Activated CD8-positive, alpha-beta memory T cell treated with anti-CD3 and anti-CD28 coated beads, Interleukin-2, amount 10 ng/mL, durations not matched to agents 7 days and 5 days (primary cell): Measurements from ENCODE around the gene PRKCB. TPM values are rescaled to one million over a fixed set of nuclear protein-coding genes. Genes with fewer than 3 reads are reported as not detected.

Experiments
- ATAC-seq: fragments of 150-1000 bp; cut with Tn5 transposase; one replicate; pipeline ENCODE4 v1.10.0; 2021; ENCODE audit warnings: moderate library complexity
- CTCF ChIA-PET: fragments of 350-600 bp; sonication (Branson Sonifier 250); formaldehyde crosslinking; loops from one replicate; lab custom pipeline; 2021; ENCODE audit warnings: antibody characterized with exemption; lab: Charles Lee
- DNase-seq: peaks from one replicate; pipeline ENCODE4 v3.0.0-alpha.2; 2020
- H3K27ac Mint-ChIP-seq: one replicate; pipeline ENCODE4 v1.8.0; 2021; ENCODE audit warnings: mild to moderate bottlenecking, mixed read lengths
- H3K27me3 Mint-ChIP-seq: one replicate; pipeline ENCODE4 v1.8.0; 2021; ENCODE audit warnings: mixed read lengths
- H3K36me3 Mint-ChIP-seq: one replicate; pipeline ENCODE4 v1.8.0; 2021; ENCODE audit warnings: mild to moderate bottlenecking, mixed read lengths
- H3K4me1 Mint-ChIP-seq: one replicate; pipeline ENCODE4 v1.8.0; 2021; ENCODE audit warnings: mixed read lengths
- H3K4me3 Mint-ChIP-seq: one replicate; pipeline ENCODE4 v1.8.0; 2021; ENCODE audit warnings: mild to moderate bottlenecking, moderate library complexity, mixed read lengths
- H3K9me3 Mint-ChIP-seq: one replicate; pipeline ENCODE4 v1.8.0; 2022; ENCODE audit warnings: low read depth, mixed read lengths
- total RNA-seq, 2 experiments: library from RNA; stranded (reverse); gene quantifications; one replicate each; pipeline ENCODE4 v1.2.3, GENCODE V29; 2021

The PRKCB gene
- total RNA-seq, 2 experiments from 2014 or later = 98.5 to 125 TPM

- Mint-ChIP-seq H3K4me3 (peak overlapping the region; percentile 18), H3K27me3 (no peaks in the 10 kb centered on the region), H3K27ac (peak overlapping the region; percentile 69), H3K4me1 (peaks cover 69% of the 10 kb centered on the region), H3K36me3 (peaks cover 34% of the 10 kb centered on the region), H3K9me3 (no peaks in the 10 kb centered on the region)
- no peak for DNase-seq
- ATAC-seq = no peak
- CTCF ChIA-PET = interaction anchor here (1.2 to 4.9 kb wide), 6 partner anchors 12 to 170 kb away, joined by 4 to 27 read pairs (median 6); no protein-coding TSS in a partner anchor
These were observed 4.5 kb downstream of the PRKCB start for GRCh38 chr16:23840310-23840709.

DNA sequence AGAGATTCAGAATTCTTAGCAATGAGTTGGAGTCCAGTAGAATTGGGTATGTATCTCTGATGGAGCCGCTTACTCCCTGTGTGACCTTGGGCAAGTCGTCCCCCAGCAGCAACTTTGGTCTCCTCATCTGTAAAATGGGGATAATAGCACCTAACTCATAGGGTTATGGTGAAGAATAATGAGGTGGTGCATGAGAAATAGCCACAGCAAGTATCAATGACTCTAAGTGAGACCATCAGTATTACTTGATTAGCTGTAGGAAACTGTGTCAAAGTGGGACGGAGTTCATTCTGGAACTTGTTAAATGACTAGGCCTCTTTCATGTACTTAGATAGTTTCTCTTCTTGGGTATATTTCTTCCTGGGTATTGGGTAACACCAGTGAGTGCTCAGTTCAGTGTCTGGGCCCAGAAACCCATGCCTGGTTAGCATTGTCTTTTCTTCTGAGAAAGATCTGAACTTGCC, 6.4 kb downstream of the PRKCB start:
- peak; percentile 69 for DNase-seq
- H3K27ac Mint-ChIP-seq = peak overlapping the region; percentile 90
- CTCF ChIA-PET = interaction anchor here (0.7 to 4.9 kb wide), 4 partner anchors 20 to 169 kb away, joined by 3 to 24 read pairs (median 6); no protein-coding TSS in a partner anchor
- H3K27me3 Mint-ChIP-seq = no peaks in the 10 kb centered on the region
- H3K4me1 Mint-ChIP-seq = peaks cover 81% of the 10 kb centered on the region
- ATAC-seq = peak; percentile 88
- H3K9me3 Mint-ChIP-seq = no peaks in the 10 kb centered on the region
- peaks cover 44% of the 10 kb centered on the region for H3K36me3 Mint-ChIP-seq
- H3K4me3 Mint-ChIP-seq = no peak overlapping the region

GRCh38 chr16:23843143-23843542, 7.4 kb downstream of the PRKCB start:
- no peaks in the 10 kb centered on the region for H3K9me3 Mint-ChIP-seq
- peak overlapping the region; percentile 56 for H3K4me3 Mint-ChIP-seq
- H3K27me3 Mint-ChIP-seq = no peaks in the 10 kb centered on the region
- DNase-seq (no peak), ATAC-seq (no peak)
- H3K27ac Mint-ChIP-seq = peak overlapping the region; percentile 90
- H3K36me3 Mint-ChIP-seq = peaks cover 46% of the 10 kb centered on the region
- H3K4me1 Mint-ChIP-seq = peaks cover 80% of the 10 kb centered on the region
- CTCF ChIA-PET = interaction anchor here (0.7 to 4.9 kb wide), 3 partner anchors 19 to 168 kb away, joined by 5 to 24 read pairs (median 7); no protein-coding TSS in a partner anchor

GRCh38 chr16:23847251-23847650, 11.5 kb downstream of the PRKCB start:
- Mint-ChIP-seq H3K27me3 (no peaks in the 10 kb centered on the region), H3K4me3 (no peak overlapping the region), H3K9me3 (peaks cover 3% of the 10 kb centered on the region), H3K4me1 (peaks cover 82% of the 10 kb centered on the region), H3K36me3 (peaks cover 57% of the 10 kb centered on the region), H3K27ac (peak overlapping the region; percentile 78)
- no peak for DNase-seq
- ATAC-seq = no peak
- CTCF ChIA-PET = interaction anchor here (1.1 to 1.7 kb wide), 4 partner anchors 10 to 195 kb away, joined by 4 to 5 read pairs (median 5); no protein-coding TSS in a partner anchor

DNA sequence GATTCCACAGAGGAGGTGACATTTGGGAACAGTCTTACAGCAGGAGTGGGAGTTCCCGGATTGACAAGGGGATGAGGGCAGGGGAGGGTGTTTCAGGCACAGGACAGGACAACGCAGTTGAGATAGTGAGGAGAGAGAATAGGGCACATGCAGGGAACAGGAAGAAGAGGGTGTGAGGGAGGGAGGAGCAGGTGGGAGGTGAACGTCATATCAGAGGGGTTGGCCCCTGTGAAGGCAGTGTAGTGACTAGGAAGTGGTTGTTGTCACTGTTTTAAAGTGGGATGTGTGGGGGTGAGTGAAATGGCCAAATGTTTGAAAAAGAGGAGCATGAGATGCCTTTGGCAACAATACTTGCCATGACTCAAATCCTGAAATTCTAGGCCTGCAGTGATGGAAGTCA, 12.2 kb downstream of the PRKCB start:
- peaks cover 60% of the 10 kb centered on the region for H3K36me3 Mint-ChIP-seq
- peak overlapping the region; percentile 46 for H3K4me3 Mint-ChIP-seq
- H3K27ac Mint-ChIP-seq = peak overlapping the region; percentile 78
- H3K9me3 Mint-ChIP-seq = peaks cover 6% of the 10 kb centered on the region
- no peaks in the 10 kb centered on the region for H3K27me3 Mint-ChIP-seq
- DNase-seq (peak; percentile 83), ATAC-seq (peak; percentile 95)
- CTCF ChIA-PET = interaction anchor here (1.5 kb wide), 1 partner anchor 47 kb away, joined by 3 read pairs; no protein-coding TSS in a partner anchor
- H3K4me1 Mint-ChIP-seq = peaks cover 83% of the 10 kb centered on the region

DNA sequence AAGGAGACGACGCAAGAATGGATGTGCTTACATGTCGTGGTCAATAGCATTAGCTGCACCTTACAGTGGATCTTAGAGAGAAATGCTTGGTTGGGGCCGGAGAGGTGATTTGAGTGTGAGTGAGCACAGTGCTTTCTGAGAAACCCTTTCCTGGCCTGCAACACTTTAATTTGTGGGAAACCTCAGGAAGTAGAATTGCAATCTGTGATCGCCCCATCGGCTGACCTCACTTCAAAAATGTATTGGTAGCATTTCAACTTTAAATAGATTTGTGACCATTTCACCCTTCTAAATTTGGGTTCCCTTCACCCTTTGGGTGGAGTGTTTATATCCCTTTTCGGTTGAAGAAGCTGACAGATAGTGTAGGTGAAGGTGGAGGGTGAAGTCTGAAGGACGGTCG, 13.2 kb downstream of the PRKCB start:
- H3K36me3 Mint-ChIP-seq = peaks cover 63% of the 10 kb centered on the region
- no peaks in the 10 kb centered on the region for H3K27me3 Mint-ChIP-seq
- CTCF ChIA-PET = interaction anchor here (0.7 to 1.5 kb wide), 6 partner anchors 12 to 48 kb away, joined by 3 to 5 read pairs (median 3); no protein-coding TSS in a partner anchor
- peak overlapping the region; percentile 12 for H3K4me3 Mint-ChIP-seq
- peaks cover 86% of the 10 kb centered on the region for H3K4me1 Mint-ChIP-seq
- DNase-seq = peak; percentile 55
- H3K9me3 Mint-ChIP-seq = peaks cover 6% of the 10 kb centered on the region
- H3K27ac Mint-ChIP-seq = peak overlapping the region; percentile 78
- ATAC-seq = peak; percentile 38

DNA sequence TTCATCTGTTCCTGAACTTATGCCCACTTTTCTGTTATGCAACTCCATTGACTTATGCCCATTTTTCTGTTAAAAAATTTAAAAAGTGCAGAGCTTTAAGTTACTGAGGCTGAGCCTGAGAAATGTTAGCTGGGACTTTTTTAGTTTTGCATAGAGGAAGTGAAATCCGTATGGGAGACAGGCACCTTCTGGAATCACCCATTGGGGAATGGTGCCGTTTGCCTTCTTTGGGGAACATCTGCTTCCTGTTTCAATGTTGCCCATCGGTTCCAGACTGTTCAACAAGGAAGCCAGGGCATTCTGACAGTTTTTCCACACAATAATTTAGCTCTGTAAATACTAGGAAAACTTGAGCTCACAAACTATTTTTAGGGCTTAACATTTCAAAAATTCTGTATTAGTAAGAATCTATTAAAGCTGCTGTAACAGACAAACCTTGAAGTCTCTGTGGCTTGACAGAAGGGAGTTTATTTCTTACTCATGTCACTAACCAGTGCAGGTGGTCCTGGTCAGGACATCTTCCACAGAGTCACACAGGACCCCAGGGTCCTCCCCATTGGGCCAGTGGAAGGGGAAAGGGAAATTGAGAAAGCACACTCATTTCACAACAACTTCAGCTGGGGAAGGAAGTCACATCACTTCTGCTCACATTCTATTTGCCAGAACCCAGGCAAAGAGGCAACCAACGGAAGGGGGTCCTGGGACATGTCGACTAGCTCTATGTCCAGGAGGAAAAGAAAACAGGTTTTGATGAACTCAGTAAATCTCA, 17.2 kb downstream of the PRKCB start:
- peaks cover 46% of the 10 kb centered on the region for H3K36me3 Mint-ChIP-seq
- CTCF ChIA-PET = interaction anchor here (0.8 to 1.3 kb wide), 3 partner anchors 12 to 157 kb away, joined by 3 to 4 read pairs (median 4); no protein-coding TSS in a partner anchor
- H3K4me1 Mint-ChIP-seq = peaks cover 79% of the 10 kb centered on the region
- H3K9me3 Mint-ChIP-seq = peaks cover 6% of the 10 kb centered on the region
- DNase-seq = peak; percentile 49
- peak overlapping the region; percentile 64 for H3K27ac Mint-ChIP-seq
- peak; percentile 48 for ATAC-seq
- H3K4me3 Mint-ChIP-seq = no peak overlapping the region
- H3K27me3 Mint-ChIP-seq = no peaks in the 10 kb centered on the region

GRCh38 chr16:23855010-23855409, 19.2 kb downstream of the PRKCB start:
- Mint-ChIP-seq H3K27ac (no peak overlapping the region), H3K9me3 (peaks cover 6% of the 10 kb centered on the region), H3K4me3 (no peak overlapping the region), H3K4me1 (peaks cover 80% of the 10 kb centered on the region), H3K27me3 (no peaks in the 10 kb centered on the region), H3K36me3 (peaks cover 36% of the 10 kb centered on the region)
- ATAC-seq (no peak), DNase-seq (no peak)
- CTCF ChIA-PET = interaction anchor here (1.4 to 1.5 kb wide), 2 partner anchors 17 to 51 kb away, joined by 4 to 6 read pairs; no protein-coding TSS in a partner anchor

DNA sequence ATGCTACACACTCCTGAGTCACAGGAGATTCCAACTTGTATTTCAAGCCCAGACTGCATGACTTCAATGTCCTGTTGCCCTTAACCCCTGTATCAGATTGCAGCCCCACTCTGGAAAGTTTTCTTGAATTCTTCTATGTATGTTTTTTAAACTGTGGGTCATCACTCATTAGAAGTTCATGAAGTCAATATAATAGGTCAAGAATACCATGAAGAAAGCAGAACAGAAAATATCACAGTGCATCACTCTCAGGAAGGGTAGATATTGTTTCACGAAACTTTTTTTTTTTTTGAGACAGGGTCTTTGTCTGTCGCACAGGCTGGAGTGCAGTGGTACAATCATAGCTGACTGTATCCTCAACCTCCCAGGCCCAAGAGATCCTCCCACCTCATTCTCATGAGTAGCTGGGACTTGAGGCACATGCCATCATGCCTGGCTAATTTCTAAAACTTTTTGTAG, 20.5 kb downstream of the PRKCB start:
- Mint-ChIP-seq H3K27ac (no peak overlapping the region), H3K27me3 (no peaks in the 10 kb centered on the region), H3K4me3 (no peak overlapping the region), H3K4me1 (peaks cover 76% of the 10 kb centered on the region), H3K9me3 (peaks cover 4% of the 10 kb centered on the region), H3K36me3 (peaks cover 29% of the 10 kb centered on the region)
- no peak for ATAC-seq
- CTCF ChIA-PET = interaction anchor here (0.8 to 2.3 kb wide), 4 partner anchors 13 to 186 kb away, joined by 3 to 5 read pairs (median 4); no protein-coding TSS in a partner anchor
- no peak for DNase-seq

- H3K27ac Mint-ChIP-seq = no peak overlapping the region
- H3K4me3 Mint-ChIP-seq = no peak overlapping the region
- peaks cover 21% of the 10 kb centered on the region for H3K36me3 Mint-ChIP-seq
- CTCF ChIA-PET = interaction anchor here (1.5 to 2.3 kb wide), 4 partner anchors 12 to 153 kb away, joined by 5 to 13 read pairs (median 5); no protein-coding TSS in a partner anchor
- peaks cover 2% of the 10 kb centered on the region for H3K9me3 Mint-ChIP-seq
- DNase-seq (no peak), ATAC-seq (no peak)
- peaks cover 79% of the 10 kb centered on the region for H3K4me1 Mint-ChIP-seq
- no peaks in the 10 kb centered on the region for H3K27me3 Mint-ChIP-seq
These were observed 21.6 kb downstream of the PRKCB start for GRCh38 chr16:23857256-23857880.

GRCh38 chr16:23857881-23858269, 22.1 kb downstream of the PRKCB start:
- ATAC-seq (no peak), DNase-seq (no peak)
- Mint-ChIP-seq H3K4me3 (no peak overlapping the region), H3K27me3 (no peaks in the 10 kb centered on the region), H3K9me3 (no peaks in the 10 kb centered on the region), H3K4me1 (peaks cover 77% of the 10 kb centered on the region), H3K36me3 (peaks cover 18% of the 10 kb centered on the region), H3K27ac (no peak overlapping the region)
- CTCF ChIA-PET = interaction anchor here (1.6 to 2.3 kb wide), 3 partner anchors 11 to 153 kb away, joined by 5 to 13 read pairs (median 5); no protein-coding TSS in a partner anchor

GRCh38 chr16:23858542-23858941, 22.8 kb downstream of the PRKCB start:
- Mint-ChIP-seq H3K4me1 (peaks cover 75% of the 10 kb centered on the region), H3K4me3 (no peak overlapping the region), H3K36me3 (peaks cover 13% of the 10 kb centered on the region), H3K9me3 (no peaks in the 10 kb centered on the region), H3K27ac (no peak overlapping the region), H3K27me3 (no peaks in the 10 kb centered on the region)
- ATAC-seq (no peak), DNase-seq (no peak)
- CTCF ChIA-PET = interaction anchor here (1.0 to 1.9 kb wide), 3 partner anchors 10 to 152 kb away, joined by 3 to 13 read pairs (median 5); no protein-coding TSS in a partner anchor
